Stimulated activated CD8-positive, alpha-beta memory T cell treated with anti-CD3 and anti-CD28 coated beads, Interleukin-7, amount 100 ng/mL, for 4 hours (primary cell): Measurements from ENCODE around the gene TBC1D22A.

Experiments
- DNase-seq, 2 donors: peaks; one replicate each; pipeline ENCODE4 v3.0.0-alpha.2; 2020; ENCODE audit warnings: low read depth in 2 of 2

Gene TBC1D22A

DNA sequence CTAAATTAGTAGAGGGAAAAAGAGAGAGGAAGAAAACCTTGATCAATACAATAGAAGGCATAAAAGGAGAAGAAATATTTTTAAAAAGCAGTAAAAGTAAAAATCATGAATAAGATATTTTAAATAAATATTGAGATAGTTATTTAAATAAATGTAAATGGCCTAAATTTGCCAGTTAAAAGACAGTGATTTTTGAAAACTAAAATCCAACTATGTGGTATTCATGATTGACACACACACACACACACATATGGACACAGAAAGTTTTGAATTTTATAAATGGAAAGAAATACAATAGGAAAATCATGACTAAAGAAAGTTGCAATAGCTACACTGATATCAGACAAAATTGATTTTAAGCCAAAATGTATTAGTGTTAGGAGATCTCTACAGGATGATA is 313.1 kb downstream of the TBC1D22A start:
- DNase-seq: no peak

DNA sequence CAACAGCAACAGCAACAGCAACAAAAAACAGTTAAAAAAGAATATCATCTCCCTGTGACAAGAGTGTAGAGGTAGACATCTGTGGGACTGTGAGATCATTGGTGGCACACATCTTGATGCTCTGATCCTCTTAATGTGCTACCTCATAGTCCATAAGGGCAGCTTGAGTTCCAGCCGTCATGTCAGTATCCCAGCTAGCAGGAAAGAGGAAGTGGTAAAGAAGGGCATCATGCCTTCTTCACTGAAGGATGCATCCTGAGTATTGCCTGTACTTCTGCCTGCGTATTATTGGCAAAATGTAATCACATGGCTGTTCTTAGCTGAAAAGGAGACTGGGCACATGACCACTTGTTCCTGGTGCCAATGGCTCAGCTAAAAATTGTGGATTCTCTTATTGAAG is 314.3 kb downstream of the TBC1D22A start:
- DNase-seq: no peak

DNA sequence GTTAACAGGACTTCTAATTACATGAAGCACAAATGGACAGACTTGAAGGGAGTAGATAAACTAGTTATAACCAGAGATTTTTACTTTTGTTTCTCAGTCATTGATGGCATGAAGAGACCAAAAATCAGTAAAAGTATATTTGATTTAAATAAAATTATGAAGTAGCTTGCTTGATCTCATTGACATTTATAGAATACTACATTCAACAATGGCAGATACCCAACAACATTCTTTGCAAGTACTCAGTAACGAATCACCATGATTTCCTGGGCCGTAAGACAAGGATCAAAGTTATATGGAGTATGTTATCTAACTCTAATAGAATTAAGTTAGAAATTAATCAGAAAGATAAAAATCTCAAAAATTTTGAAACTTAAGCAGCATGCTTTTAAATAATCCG is 317.6 kb downstream of the TBC1D22A start:
- DNase-seq: no peak

DNA sequence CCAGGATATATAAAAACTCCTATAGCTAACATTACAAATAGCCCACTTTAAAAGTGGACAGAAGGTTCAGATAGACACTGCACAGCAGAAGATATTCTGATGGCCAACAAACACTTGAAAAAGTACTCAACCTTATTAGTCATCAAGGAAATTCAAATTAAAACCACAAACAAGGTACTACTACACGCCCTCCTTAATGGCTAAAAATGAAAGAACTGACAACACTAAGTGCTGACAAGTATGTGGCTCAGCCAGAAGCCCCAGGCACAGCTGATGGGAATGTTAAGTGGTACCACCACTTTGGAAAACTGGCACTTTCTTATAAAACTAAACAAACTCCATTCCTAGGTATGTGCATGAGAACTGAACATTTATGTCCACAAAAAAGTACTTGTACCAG is 320.1 kb downstream of the TBC1D22A start:
- DNase-seq: no peak

DNA sequence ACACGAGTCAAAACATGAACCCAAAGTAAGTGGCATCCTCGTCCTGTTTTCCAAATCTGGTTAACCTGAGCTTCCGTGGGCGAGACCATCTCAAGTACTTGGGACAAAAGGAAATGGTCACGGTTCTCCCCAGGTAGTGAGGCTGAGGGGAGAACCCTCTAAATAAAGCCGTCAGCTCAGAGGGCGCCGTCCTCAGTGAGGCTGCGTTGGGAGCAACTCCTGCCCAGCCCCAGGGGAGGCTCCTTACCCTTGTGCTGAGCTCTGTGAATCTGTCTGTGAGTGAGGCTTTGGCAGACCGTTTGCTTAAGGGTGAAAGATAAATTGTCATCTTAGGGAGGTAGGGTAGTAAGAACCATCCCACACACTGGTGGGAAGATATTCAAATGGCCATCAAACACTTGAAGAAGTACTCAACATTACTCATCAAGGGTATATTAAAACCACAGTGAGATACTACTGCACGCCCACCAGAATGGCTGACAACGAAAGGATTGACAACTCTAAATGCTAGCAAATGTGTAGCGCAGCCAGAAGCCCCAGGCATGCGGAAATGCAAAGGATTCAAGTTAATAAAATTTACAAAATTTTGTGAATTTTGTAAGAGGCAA is 321.0 kb downstream of the TBC1D22A start:
- no peak for DNase-seq

DNA sequence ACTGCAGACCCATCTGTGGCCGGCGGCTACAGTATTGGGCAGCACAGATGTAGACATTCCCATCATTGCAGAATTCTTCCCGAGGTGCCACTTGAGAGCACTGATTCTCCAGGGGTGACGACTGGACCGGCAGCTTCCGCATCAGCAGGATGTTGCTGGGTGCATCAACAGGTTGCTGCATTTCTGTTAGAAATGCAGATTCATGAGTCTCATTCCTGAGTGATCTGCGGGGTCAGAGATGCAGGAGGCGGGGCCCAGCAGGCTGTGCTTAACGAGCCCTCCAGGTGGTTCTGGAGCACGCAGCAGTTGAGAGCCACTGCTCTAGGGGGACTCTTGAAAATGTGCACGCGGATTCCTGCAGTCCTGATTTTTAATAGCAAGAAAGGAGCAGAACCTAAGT is 321.8 kb downstream of the TBC1D22A start:
- no peak for DNase-seq

DNA sequence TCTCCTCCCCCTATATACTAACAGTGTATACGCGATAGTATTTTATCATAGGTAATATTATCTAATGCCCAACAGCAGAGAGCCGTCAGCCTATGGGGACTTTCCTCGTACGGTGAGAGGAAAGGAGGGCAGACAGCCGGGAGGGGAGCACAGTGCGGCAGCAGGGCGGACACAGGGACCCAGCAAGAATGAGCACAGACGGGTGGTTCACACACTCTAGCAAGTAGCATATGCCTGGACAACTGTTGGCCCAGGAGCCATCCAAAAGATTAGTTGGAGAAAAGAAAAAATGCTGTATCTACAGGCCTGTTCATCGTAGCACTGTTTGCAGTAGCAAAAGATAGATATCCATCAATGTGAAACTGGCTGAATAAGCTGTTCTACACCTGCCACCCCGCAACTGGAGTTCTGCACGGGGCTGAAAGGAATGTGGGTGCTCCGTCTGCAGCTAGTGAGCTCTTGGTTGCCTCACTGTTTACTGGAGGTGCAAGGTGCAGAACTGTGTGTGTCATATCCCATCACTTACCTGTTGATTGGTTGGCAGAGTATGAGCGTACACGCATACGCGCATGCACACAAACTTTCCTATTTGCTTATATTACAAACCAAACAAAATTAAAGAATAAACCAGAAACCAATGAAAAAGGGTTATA is 324.3 kb downstream of the TBC1D22A start:
- no peak for DNase-seq

DNA sequence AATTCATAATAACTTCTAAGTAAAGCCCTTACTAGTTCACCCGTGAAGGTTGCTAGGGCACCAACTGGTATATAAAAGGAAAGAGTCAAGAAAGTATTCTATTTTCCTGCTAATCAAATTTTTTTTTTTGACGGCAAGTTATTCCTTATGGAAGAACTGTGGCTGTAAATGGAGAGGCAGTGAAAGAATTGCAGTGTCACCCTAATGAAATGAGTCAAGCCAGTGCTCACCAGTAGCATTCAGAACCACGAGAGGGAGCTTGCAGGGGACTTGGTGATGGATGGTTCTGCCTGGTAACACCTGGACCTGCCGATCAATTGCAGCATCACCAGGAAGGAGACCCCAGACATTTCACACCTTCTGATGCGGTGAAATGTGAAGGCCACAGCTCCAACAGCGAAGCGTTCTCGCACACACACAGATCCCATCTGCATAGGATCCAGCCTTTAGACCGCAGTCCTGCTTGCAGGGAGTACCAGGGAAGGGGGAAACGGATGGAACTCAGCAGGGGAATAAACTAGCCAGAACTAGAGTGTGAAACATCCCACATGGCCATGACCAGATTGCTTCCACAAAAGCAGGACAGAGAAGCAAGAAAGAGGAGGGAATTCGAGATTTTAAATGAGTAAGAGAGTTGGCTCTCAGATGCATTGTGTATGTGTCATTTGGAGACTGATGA is 326.2 kb downstream of the TBC1D22A start:
- no peak for DNase-seq

DNA sequence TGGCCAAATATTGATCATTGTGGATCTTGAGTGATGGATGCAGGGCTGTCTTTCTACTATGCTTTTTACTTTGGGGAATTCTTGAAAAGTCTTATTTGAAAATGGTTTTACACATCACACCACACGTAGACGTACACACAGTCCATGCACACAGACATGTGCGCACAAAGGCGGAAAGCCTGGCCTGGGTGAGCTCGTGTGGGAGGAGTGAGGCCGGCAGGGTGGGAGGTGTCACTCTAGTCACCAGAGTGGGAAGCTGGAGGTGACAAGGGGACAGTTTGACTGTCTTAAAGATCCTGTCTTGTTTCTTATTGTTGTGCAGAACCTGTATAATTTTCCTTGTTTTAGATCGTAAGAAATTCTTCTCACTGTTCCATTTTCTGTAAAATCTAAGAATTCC is 326.9 kb downstream of the TBC1D22A start:
- no peak for DNase-seq

DNA sequence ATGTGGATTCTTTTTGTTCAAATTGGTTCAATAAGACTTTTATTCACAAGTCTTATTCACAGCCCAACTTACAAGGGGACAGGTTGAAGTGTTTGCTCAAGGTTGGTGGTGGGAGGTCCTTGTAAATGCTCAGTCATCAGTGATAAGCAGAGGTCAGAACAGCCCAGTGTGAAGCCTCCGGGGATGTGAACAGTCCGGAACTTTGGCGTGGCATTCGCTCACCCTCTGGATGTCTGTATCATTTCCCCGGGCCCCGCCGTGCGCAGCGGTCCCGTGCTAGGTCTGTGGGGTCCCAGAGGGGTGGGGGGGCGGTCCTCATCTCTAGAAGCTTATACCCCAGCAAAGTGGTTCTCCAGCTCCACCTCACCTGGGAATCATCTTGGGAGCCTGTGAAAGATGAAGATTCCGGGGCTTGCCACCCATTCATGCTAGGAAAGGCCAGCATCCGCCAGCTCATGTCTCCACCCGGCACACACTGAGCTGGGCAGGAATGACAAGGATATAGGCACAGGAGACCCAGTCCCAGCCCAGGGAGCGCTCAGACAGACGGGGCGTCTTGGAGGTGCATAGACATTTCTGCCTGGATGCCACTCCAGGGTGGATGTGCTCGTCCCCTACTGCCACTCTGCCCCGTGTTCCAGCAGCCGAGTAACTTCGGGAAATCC is 327.5 kb downstream of the TBC1D22A start:
- no peak for DNase-seq

DNA sequence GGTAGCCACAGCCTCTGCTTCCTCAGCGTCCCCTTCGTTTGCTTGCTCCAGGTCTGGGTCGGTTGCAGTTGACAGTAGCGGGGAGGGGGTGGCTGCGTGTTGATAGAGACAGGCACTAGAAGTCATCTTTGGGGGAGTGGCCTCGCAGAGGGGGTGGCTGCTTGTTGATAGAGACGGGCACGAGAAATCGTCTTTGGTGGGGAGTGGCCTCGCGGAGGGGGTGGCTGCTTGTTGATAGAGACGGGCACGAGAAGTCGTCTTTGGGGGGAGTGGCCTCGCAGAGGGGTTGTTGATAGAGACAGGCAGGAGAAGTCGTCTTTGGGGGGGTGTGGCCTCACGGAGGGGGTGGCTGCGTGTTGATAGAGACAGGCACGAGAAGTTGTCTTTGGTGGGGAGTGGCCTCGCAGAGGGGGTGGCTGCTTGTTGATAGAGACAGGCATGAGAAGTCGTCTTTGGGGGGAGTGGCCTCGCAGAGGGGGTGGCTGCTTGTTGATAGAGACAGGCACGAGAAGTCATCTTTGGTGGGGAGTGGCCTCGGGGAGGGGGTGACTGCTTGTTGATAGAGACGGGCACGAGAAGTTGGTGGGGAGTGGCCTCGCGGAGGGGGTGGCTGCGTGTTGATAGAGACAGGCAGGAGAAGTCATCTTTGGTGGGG is 328.3 kb downstream of the TBC1D22A start:
- DNase-seq: peak in 1 of 2 donors; percentile 3

DNA sequence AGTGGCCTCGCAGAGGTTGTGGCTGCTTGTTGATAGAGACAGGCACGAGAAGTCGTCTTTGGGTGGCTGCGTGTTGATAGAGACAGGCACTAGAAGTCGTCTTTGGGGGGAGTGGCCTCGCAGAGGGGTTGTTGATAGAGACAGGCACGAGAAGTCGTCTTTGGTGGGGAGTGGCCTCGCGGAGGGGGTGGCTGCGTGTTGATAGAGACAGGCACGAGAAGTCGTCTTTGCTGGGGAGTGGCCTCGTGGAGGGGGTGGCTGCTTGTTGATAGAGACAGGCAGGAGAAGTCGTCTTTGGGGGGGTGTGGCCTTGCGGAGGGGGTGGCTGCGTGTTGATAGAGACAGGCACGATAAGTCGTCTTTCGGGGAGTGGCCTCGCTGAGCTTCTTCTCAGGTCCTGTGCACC is 328.8 kb downstream of the TBC1D22A start:
- no peak for DNase-seq

DNA sequence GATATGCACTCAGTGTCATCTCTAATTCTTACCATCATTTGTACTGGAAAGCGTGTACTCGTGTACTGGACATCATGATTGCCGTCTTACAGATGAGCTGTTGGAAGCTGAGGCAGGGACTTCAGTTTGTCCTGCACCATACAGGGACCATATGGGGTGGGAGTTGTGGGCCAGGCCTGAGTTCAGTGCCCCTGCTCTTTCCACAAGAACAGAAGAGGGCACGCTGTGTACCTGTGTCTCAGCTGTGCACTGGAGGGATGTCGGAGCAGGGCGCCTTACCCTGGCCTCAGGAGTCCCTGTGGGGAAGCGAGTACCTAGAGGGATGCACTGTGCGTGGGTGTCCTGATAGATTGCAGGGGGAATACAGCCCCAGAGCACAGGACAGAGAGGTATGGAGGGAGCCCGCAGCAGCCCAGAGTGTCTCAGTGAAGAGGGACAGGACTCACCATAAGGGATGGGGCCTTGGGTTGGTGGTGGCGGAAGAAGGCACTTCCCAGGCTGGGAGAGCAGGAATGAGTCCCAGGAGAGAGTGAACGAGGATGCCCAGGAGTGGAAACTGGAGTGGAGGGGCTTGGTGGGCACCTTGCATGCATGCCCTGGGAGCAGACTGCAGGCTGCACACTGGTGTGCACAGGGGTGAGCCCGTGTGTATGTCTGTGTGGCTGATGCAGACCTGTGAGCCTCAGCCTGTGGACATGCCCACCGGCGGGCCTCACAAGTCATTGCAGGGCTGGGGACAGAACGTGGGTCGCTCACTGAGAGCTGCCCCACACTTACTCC is 329.7 kb downstream of the TBC1D22A start:
- DNase-seq: no peak

DNA sequence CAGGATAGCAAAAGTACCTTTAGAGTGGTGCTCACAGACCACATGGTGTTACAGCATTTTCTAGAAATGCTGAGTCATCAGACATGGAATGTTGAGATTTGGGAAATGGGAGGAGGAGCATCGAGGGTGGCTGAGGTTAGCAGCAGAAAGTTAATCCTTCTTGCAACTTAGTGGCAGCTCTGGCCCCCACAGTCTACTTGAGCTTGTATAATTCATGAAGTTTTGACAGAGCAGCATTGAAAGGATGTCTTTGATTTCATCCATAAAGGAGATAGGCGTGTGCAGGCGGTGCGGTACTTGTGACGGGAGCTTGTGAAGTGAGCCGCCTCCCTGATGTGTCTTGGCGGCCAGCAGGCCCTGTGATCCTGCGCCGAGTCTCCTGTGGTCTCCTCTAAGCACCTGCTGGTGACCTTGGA is 330.5 kb downstream of the TBC1D22A start:
- DNase-seq: no peak

DNA sequence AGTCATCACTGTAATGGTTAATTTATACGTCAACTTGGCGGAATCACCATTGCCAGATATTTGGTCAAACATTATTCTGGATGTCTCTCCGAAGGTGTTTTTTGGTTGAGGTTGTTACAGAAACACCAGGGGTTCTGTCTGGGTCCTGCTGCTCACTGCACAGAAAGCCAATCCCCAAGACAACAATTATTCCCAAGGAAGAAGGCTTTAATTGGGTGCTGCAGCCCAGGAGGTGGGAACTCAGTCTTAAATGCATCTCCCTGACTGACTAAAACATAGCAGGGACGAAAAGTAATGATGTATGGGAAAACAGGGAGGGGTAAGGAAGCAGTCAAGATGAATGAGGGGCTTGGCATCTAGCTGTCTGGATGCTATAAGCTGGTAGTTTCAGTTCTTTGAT is 331.3 kb downstream of the TBC1D22A start:
- no peak for DNase-seq

DNA sequence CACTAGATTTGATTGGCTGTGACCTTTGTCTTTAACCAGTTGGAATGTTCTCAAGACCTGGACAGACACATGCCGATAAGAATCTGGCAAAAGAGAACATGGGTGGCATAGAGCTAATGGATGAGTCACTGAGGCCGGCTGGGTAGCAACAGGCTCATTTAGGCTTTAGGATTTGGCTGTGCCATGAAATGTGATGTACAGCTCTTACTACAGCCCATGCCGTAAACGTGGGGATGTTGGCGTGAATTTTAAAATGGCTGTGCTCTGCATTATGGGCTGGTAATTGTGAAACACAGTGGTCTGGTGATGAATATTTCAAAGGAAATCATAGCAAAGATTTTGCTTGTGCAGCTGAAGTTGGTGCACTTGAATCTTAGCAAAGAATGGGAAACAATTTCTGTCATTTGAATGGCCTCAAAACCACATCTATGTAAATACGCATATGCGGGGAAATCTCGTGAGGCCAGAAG is 332.4 kb downstream of the TBC1D22A start:
- DNase-seq: no peak

DNA sequence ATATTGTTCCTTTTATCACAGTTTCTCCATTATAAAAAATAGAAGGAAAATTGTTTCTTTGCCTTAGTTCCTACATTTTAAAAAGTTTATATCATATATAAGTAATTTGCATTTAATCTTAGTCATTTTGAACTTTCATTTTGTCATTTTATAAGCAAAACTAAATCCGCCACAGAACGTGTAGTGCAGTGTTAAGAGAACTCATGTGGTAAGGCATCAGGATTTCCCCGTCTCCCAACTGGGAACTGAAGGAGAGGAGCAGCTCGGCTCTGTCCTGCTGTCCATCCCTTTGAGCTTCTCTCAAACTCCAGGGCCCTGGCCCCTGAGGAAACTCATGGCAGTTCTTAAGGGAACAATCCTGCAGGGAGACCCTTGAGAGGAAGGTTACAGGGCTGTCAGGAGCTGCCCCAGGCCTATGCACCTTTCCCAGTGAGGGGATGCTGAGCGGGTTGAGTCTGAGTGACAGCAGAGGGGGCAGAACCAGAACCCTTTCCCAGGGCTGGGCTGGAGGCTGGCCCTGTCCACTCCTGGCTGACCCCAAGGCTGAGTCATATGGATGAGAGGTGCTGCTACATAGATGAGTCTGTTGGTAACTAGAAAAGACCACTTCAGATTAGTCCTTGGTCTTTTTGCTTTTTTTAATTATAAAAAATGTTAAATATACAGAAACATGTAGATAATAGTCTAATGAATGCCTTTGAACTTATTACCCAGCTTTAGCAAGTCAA is 333.1 kb downstream of the TBC1D22A start:
- no peak for DNase-seq

DNA sequence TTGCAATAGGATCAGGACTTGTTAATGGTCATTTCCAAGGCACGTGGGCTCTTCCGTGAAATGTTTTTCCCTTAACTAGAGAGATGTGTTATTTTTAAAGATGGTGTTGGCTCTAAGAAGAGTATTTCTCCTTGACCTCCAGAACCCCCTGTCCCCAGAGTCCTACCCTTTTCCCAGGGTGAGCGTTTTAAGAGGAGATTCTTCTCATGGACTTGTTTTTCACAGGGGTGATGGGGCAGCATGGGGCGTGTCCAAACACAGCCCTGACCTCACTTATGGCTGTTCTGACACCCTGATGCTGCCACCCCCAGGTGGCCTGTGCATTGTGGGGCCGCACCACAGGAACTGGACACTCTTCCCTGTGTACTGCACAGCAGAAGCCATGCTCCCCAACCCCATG is 335.7 kb downstream of the TBC1D22A start:
- DNase-seq: no peak

DNA sequence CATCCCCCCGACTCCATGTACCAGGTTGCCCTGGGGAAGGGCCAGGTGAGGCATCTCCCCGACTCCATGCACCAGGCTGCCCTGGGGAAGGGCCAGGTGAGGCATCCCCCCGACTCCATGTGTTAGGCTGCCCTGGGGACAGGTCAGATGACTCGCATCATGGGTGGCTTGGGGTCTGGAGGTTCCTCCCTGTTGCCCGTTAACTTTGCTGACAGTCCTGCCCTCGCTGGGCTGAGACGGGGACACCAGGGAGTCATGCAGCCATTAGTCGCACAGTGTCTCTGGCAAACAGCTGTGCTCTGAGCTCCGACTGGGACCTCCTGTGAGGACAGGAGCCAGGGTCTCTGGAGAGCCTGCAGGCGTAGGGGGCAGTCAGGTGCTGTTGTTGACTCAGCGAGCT is 336.1 kb downstream of the TBC1D22A start:
- DNase-seq: no peak

DNA sequence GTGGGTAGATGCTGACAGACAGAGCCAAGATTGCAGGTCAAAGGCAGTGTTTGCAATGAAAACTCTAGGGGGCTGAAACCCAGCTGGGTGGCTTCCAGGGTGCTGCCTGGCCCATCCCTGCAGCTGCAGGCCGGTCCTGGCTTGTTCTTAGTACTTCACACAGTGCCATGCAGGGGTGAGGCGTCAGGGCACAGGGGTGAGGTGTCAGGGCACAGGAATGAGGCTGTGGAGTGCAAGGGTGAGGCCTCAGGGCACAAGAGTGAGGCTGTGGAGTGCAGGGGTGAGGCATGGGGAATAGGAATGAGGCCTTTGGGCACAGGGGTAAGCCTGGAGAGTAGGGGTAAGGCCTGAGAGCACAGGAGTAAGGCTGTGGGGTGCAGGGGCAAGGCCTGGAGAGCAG is 337.6 kb downstream of the TBC1D22A start:
- no peak for DNase-seq
